Measurements from ENCODE around the gene COL27A1.
A peak's percentile ranks its signal among the peaks of the same experiment; 100 is the strongest.

COL27A1 gene

DNA sequence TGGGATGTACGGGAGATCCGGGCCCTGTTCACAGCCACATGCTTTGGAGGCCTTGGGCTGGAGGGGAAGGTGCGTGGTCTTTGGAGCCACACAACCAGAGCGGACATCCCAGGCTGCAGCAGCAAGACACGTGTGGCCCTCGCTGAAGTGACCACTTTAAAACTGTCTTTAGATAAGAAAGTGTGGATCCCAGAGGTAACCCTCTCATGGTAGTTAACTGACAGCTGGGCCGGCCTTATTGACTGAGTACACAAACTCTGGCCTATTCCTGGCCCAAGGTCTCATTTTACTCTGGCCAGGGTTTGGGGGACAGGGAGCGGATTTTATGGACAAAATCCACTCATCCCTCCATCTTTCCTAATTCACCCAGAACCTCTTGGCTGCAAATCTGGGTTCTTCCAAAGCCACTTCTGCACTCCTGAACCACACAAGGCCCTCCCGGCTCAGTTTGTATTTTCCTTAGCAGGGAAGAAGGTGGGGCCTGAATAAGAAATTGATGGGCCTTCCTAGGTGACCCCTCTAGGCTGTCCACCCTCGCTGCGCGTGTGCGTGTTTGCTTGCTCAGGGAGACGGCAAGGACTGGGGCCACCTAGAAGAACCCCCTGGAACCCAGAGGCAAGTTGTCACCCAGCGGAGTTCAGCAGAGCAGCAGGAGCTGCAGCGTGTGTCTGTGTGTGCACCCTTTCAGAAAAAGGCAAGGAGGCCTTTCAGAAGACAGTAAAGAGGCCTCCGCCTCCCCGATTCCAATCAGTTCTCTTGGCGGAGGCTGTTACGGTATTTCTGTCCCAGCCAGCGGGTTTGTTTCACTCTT is 94.3 kb downstream of the COL27A1 start:
- no peak for DNase-seq

DNA sequence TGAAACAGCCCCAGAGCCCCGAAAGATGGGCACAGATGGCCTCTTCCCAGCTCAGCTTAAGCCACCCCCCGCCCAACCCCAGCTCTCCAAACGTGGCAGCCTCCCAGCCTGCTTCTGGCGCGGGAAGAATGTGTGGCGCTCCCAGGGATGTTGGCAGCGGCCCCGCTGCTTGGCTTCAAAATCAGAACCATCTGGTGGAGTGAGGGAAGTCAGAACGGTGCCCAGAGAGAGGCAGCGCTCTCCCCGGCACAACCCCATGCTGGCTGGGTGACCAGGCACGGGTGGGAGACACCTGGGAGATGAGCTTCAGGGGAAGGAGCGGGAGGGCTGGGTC is 94.9 kb downstream of the COL27A1 start:
- DNase-seq, result no peak

GRCh38 chr9:114250648-114251047 is 95.3 kb downstream of the COL27A1 start:
- no peak for DNase-seq

DNA sequence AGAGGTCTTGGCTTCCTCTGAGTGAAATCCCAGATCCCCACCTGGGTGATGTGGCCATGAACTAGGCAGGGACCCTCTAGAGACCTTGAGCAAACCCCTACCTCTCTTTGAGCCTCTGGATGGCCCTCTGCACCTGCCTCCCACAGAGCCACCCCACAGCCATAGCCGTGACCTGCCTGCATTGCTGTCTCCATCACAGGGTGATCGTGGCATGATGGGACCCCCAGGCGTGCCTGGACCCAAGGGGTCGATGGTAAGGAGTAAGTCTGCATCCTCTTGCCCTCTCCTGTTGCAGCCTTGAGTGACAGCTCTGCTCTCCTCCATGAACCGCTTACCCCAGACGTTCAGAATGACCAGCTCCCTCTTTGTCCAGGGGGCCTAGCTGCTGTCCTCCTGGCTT is 97.1 kb downstream of the COL27A1 start:
- no peak for DNase-seq

GRCh38 chr9:114256827-114257328 is 101.5 kb downstream of the COL27A1 start:
- no peak for DNase-seq

DNA sequence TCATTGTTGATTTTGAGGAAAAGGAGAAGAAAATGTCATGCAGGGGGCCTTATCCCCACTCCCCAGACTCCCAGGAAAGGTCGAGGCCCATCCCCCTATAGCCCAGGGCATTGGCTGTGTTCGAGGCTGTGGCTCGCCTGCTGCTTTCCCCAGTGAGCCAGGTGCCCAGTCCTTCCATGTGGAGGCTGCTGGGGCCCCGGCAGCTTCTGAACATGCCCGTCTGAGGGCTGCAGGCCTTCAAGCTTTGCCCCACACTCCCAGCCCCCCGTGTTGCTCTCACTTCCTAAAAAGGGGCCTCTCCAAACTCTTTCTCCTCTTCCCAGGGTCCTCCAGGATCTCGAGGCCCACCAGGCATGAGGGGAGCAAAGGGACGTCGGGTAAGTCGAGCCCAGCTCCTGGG is 102.9 kb downstream of the COL27A1 start:
- DNase-seq, result no peak

- no peak for DNase-seq
Measured at GRCh38 chr9:114258866-114259797, 103.8 kb downstream of the COL27A1 start.

DNA sequence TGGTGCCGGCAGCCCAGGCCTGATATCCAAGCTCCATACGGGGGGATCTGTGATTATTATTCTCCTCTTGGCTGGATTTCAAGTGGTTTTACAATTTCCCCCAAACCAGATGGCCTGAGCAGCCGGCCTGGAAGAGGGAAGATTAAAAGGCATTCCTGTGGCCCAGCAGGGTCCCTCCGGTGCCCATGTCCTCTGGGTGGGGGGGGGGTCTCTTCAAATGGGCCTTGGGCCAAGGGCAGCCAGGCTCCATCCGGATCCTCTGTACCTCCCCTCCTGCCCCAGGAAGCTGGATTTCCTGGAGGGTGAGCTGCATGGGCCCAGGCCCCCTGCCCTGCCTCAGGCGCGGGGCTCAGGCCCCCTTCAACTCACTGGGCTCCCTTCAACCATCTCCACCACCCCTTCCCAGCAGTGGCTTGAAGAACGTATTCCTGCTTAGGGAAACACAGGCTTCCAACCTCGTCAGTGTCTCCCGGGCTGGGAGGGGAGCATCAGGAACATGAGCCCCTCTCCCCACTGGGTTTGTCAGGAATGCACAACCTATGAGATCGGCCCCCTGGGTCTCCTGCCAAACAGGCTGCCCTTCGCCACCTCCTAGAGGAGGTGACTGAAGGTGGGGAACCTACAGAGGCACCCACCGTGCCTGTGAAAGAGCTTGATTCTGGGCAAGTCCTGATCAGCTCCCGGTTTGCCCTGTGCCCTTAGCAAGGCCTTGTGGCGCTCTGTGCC is 104.6 kb downstream of the COL27A1 start:
- no peak for DNase-seq

- DNase-seq, result no peak
Measured at GRCh38 chr9:114261026-114261425, 105.7 kb downstream of the COL27A1 start.

- DNase-seq, result no peak
Measured at GRCh38 chr9:114261987-114262386, 106.7 kb downstream of the COL27A1 start.

DNA sequence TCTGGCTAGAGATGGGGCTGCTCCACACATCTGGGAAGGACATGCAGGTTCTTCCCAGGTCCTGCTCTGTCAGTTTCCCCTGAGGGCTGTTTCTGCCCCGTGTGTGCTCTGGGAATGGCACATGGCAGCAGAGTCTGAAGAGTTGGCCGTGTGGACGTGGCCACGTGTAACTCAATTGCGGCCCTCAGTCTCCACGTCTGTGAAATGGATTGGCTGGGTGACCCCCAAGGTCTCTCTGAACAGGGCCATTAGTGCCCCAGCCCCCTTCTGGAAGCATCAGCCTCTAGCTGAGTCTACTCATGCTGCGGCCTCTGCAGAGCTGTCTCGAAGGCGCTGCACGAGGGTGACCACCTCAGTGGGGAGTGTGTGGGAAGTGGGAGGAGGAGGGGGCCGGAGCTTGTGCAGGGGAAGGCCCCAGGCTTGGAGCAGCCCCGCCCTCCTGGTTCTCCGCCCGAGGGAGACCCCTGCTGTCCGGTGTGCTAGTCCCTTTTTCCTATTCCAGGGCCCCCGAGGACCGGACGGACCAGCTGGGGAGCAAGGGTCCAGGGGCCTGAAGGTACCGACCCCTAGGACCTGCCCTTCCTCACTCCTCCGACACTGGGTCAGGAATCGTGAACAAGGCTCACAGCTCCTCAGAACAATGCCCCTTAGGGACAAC is 108.6 kb downstream of the COL27A1 start:
- no peak for DNase-seq

DNA sequence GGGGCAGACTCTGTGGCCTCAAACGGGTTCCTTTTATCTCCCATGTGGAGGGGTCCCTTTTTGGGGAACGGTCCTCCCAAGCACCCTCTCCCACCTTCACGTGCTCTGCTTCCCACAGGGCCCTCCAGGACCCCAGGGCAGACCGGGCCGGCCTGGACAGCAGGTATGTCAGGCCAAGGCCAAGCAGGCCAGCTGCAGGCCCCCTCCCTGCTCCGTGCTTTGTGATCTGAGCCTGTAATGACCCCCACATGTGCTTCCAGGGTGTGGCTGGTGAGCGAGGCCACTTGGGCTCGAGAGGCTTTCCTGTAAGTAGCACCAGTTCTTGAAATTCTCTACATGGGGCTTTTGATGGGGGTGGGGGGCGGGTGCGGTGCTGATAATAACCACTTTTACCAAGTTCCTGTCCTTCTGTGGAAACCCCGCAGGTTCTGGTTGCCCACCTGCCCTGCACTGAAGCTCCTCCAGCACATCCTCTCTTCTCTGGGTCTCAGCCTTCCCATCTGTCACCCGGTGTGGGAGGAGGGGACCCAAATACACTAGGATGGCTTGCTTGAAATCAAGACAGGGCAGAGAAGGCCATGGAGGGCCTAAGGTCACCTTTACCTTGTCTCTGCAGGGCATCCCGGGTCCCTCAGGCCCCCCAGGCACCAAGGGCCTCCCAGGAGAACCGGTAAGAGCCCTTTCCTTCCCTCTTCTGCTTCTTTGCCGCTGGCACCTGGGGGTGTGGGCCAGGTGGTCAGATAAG is 109.6 kb downstream of the COL27A1 start:
- DNase-seq, result no peak

DNA sequence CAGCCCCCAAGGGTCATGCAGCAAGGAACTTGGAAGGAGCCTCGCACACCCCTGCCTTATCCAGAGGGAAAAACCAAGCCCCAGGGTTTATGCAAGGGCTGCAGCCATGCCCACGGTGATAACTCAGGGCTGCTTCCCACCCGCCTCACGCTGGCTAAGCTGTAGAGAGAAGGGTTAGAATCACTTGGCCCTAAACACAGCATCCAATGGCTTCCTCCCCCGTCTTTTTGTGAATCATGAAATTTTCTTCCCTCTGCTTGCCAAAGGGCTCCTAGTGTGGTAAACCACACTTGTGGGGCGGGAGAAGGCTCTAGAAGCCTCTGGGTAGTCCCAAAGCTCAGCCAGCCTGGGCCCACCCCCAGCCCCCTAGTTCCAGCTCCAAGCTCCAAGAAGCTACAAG is 111.6 kb downstream of the COL27A1 start:
- DNase-seq, result no peak

- DNase-seq, result no peak
Measured at GRCh38 chr9:114269023-114269422, 113.7 kb downstream of the COL27A1 start.

DNA sequence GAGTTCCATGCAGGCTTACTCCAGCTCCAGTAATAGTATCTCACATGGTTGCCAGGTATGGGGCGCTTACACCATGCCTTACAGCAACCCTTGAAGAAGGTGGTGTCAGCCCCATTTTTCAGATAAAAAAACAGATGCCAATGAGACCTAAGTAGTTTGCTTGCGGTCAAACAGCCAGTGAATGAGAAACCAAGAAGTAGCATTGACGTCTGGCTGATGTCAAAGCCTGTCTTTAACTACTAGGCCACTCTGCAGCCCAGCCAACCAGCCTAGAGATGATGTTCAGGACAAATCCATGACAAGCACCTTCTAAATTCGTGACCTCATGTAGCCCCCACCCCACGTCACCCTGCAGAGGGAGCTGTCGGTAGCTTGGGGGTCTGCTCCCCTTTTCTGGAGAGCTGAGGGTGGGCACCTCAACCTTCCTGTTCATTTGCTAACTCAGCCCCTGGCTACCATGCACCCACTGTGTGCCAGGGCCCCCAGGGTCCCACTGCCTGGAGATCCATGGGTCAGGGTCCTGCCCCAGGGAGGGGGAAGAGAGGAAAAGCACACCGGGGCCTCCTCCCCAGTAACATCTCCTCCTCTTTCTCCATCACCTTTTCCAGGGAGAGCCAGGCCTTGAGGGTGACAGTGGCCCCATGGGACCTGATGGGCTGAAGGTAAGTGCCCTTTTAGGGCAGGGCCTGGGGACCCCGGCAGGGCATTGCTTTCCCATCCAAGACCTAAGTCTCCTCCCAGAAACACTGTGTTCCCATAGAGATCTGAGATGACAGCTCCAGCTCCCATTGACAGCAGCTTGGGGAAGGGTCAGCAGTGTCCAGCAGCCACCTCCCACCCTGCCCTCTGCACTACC is 115.0 kb downstream of the COL27A1 start:
- no peak for DNase-seq

DNA sequence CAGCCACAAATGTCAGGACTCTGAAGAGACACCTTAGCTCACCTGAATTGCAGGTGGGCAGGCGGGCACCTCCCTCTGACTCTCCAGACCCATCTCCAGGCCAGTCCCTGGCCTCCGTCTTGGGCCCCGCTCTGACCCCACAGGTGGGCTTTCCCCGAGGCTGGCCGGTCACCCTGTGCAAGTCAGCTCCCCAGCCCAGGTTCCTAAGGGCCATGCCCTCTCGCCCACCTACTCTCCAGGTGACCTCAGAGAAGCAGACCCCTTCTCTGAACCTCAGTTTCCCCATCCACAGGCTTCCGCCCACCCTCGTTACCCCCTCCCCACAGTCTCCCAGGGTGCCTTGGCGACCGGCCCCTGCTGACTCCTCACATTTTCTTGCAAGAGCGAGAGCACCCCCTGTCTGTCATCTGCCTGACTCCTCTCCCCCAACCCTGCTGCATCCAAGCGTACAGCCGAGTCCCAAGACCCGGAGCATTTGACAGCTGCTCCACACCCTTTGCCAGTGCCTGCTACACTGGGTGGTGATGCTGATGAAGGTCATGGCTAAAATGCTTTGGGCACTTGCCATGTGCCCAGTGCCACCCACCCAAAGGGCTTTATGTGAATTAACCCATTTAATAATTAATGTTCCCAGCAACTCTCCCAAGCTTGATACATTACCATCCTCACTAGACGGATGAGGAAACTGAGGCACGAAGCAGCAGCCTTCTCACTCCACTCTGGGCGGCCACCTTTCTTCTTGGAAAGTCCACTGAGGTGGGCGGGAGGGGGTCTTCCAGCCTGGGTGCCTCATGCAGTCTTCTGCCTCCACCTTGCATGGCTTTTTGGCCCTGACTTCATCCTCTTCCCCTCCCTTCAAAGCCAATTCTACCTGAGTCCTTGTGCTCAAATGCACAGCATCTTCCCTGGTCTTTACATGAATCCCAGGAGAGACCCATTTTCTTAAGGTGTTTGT is 116.5 kb downstream of the COL27A1 start:
- DNase-seq, result peak; percentile 40

- DNase-seq, result no peak
Measured at GRCh38 chr9:114272739-114273431, 117.5 kb downstream of the COL27A1 start.

DNA sequence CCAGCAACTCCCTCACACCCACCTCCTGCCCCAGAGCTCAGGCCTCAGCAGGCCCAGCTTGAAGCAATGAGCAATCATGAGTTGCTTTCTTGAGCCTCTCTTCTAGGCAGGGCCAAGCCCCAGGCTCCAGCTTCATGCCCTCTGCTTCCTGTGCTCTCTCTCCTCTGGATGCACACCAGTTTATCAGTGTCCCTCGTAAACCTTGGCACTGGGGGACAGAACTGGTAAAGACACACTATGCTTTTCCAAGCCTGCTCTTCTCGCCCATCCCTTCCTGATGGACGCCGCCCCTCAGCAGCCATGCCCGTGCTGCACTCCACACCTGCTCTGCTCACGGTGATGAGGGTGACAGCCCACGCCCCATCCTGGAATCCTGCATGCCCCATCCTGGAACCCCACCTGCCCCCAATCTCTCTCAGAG is 118.1 kb downstream of the COL27A1 start:
- DNase-seq, result no peak

- DNase-seq, result no peak
Measured at GRCh38 chr9:114274217-114274616, 118.9 kb downstream of the COL27A1 start.
